HL-60 (cell line): ENCODE results near the gene CSHL1.

Source experiments
- DNase-seq, 2 experiments: peaks; one replicate each; pipeline ENCODE4 v3.0.0-alpha.2; 2010 to 2020; ENCODE audit warnings: low read depth in 1 of 2, low spot score in 1 of 2
- H3K27ac ChIP-seq: fragments of 250-450 bp; sonication (Bioruptor Pico); replicated peaks from 2 replicates; pipeline ENCODE4 v1.5.1; 2020; ENCODE audit warnings: mild to moderate bottlenecking, moderate library complexity
- H3K27me3 ChIP-seq: fragments of 250-450 bp; sonication (Bioruptor Pico); 2 replicates; pipeline ENCODE4 v1.5.1; 2021; ENCODE audit warnings: mild to moderate bottlenecking, moderate library complexity; ENCODE audit not compliant: insufficient read depth, poor library complexity, severe bottlenecking
- H3K4me3 ChIP-seq: replicated peaks from 2 replicates; pipeline ENCODE4 v1.5.1; 2011; ENCODE audit warnings: mild to moderate bottlenecking, control low read depth, low read length; ENCODE audit not compliant: insufficient read depth
- GABPA ChIP-seq: IDR thresholded peaks from 2 replicates; pipeline ENCODE4 v1.6.1; 2012; ENCODE audit warnings: low read depth
- POLR2AphosphoS5 ChIP-seq: IDR thresholded peaks from 2 replicates; pipeline ENCODE4 v1.6.1; 2012; ENCODE audit warnings: low read depth
- SPI1 ChIP-seq: IDR thresholded peaks from 2 replicates; pipeline ENCODE4 v1.6.1; 2012; ENCODE audit warnings: low read depth, mild to moderate bottlenecking, borderline replicate concordance
- long read RNA-seq: library from polyadenylated mRNA; unstranded; transcript quantifications from one replicate; pipeline ENCODE4 v2.0.0, GENCODE V29; 2020
- TF ChIP-seq, protein P1 (sequence below): IDR thresholded peaks from one replicate; pipeline ENCODE4 v1.5.1; 2011; ENCODE audit warnings: low read length, control low read depth, inconsistent platforms; ENCODE audit not compliant: insufficient read depth
- TF ChIP-seq, protein P2 (sequence below): IDR thresholded peaks from 2 replicates; pipeline ENCODE4 v1.6.1; 2012; ENCODE audit warnings: low read depth; ENCODE audit not compliant: insufficient replicate concordance

The CSHL1 gene
- long read RNA-seq: 0 reads

DNA sequence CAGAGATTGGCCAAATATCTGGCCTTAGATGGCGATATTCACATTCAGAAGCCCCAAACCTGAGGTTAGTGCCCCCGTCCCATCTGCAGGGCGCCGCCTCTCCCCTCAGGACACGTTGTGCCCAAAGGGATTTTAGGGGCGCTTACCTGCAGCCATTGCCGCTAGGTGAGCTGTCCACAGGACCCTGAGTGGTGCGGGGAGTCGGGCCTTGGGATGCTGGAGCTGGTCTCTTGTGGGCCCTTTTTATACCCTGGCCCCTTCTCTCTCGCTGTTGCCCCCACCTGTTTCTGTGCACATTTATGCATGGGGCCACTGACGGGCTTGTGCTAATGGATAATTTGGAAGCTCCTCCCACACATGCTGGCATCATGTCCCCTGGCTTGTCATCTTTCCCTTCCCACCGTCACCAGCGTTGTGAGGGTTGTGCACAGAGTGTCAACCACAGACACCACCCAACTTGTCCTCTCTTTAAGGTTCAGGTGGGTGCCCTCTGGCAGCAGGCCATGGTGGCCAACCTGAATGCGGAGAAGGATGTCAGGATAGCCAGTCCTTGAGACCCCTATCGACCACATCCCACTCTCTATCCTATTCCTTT, at the start of gene CSHL1:
Gene CSHL1 (minus strand): TSS at position 218 of the 595 bp plus-strand sequence. CDS start 62 bp downstream, at position 156.
- DNase-seq: no peak
- H3K4me3 ChIP-seq: no peak within 1 kb of the TSS
- no peaks in the 10 kb centered on the region for H3K27me3 ChIP-seq
- H3K27ac ChIP-seq: no peak within 1 kb of the TSS
- no peak for TF ChIP-seq SPI1
- TF ChIP-seq, protein P1, sequence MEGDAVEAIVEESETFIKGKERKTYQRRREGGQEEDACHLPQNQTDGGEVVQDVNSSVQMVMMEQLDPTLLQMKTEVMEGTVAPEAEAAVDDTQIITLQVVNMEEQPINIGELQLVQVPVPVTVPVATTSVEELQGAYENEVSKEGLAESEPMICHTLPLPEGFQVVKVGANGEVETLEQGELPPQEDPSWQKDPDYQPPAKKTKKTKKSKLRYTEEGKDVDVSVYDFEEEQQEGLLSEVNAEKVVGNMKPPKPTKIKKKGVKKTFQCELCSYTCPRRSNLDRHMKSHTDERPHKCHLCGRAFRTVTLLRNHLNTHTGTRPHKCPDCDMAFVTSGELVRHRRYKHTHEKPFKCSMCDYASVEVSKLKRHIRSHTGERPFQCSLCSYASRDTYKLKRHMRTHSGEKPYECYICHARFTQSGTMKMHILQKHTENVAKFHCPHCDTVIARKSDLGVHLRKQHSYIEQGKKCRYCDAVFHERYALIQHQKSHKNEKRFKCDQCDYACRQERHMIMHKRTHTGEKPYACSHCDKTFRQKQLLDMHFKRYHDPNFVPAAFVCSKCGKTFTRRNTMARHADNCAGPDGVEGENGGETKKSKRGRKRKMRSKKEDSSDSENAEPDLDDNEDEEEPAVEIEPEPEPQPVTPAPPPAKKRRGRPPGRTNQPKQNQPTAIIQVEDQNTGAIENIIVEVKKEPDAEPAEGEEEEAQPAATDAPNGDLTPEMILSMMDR: no peak
- TF ChIP-seq, protein P2, sequence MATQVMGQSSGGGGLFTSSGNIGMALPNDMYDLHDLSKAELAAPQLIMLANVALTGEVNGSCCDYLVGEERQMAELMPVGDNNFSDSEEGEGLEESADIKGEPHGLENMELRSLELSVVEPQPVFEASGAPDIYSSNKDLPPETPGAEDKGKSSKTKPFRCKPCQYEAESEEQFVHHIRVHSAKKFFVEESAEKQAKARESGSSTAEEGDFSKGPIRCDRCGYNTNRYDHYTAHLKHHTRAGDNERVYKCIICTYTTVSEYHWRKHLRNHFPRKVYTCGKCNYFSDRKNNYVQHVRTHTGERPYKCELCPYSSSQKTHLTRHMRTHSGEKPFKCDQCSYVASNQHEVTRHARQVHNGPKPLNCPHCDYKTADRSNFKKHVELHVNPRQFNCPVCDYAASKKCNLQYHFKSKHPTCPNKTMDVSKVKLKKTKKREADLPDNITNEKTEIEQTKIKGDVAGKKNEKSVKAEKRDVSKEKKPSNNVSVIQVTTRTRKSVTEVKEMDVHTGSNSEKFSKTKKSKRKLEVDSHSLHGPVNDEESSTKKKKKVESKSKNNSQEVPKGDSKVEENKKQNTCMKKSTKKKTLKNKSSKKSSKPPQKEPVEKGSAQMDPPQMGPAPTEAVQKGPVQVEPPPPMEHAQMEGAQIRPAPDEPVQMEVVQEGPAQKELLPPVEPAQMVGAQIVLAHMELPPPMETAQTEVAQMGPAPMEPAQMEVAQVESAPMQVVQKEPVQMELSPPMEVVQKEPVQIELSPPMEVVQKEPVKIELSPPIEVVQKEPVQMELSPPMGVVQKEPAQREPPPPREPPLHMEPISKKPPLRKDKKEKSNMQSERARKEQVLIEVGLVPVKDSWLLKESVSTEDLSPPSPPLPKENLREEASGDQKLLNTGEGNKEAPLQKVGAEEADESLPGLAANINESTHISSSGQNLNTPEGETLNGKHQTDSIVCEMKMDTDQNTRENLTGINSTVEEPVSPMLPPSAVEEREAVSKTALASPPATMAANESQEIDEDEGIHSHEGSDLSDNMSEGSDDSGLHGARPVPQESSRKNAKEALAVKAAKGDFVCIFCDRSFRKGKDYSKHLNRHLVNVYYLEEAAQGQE: no peak
- no peak for TF ChIP-seq GABPA
- TF ChIP-seq POLR2AphosphoS5: no peak

DNA sequence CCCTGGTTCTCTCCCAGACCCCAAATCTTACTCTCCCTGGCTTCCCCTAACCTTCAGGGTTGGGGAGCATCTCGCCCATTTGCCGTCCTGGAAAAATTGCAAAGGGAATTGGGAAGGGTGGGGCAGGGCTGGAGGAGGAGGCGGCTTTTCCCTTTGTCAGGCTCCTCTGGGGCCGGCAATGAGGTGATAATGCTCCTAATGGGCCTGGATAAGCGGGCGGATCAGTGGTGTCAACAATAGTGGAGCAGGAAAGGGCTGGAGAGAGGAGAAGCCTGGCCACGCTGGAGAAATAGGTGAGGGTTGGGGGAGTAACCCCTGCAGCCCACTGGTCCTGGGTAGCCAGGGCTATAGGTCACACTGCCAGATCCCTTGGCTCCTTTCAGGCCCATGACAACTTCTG, 49.4 kb upstream of the CSHL1 start:
- TF ChIP-seq, protein P2: no peak
- TF ChIP-seq, protein P1: no peak
- TF ChIP-seq POLR2AphosphoS5: no peak
- TF ChIP-seq GABPA: no peak
- no peak for TF ChIP-seq SPI1
- no peak overlapping the region for H3K27ac ChIP-seq
- H3K27me3 ChIP-seq: no peaks in the 10 kb centered on the region

DNA sequence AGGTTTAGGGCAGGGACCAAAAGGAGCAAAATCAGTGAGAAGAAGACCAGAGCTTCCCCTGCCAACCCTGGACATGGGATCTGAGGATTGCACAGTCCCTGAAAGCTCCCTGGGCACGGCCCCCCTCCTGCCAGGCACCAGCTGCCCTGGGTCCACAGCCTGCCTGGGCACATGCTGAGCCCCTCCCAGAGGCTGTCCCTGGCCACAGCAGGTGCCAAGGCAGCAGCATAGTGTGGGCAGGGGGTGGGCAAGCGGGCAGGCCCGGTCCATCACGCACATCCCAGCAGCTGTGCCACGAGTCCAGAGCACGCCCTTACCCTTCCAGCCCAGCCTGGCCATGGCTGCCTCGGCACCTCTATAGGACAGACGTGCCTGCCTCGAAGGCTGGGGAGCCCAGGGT, 48.9 kb upstream of the CSHL1 start:
- Histone ChIP-seq H3K27me3 (no peaks in the 10 kb centered on the region), H3K4me3 (no peak overlapping the region), H3K27ac (no peak overlapping the region)
- TF ChIP-seq POLR2AphosphoS5 (no peak), SPI1 (no peak), GABPA (no peak)
- TF ChIP-seq, protein P2: no peak
- TF ChIP-seq, protein P1: no peak
- DNase-seq: no peak

More for the DNA sequence above, 49.4 kb upstream of the CSHL1 start:
- DNase-seq: no peak
- H3K4me3 ChIP-seq: no peak overlapping the region
